Stimulated activated CD4-positive, alpha-beta T cell treated with anti-CD3 and anti-CD28 coated beads, TNF-alpha, amount 100 ng/mL, for 1 hour (primary cell): ENCODE data around the gene ZNF324B.
"Not testable (repeated sequence)": the region's sequence is repeated elsewhere in the genome, so short reads cannot be mapped to it uniquely, and the experiment has no call there.

Source experiments
- DNase-seq, 3 donors: peaks; one replicate each; pipeline ENCODE4 v3.0.0-alpha.2; 2020; ENCODE audit warnings: low read depth in 3 of 3, low spot score in 1 of 3

The ZNF324B gene

DNA sequence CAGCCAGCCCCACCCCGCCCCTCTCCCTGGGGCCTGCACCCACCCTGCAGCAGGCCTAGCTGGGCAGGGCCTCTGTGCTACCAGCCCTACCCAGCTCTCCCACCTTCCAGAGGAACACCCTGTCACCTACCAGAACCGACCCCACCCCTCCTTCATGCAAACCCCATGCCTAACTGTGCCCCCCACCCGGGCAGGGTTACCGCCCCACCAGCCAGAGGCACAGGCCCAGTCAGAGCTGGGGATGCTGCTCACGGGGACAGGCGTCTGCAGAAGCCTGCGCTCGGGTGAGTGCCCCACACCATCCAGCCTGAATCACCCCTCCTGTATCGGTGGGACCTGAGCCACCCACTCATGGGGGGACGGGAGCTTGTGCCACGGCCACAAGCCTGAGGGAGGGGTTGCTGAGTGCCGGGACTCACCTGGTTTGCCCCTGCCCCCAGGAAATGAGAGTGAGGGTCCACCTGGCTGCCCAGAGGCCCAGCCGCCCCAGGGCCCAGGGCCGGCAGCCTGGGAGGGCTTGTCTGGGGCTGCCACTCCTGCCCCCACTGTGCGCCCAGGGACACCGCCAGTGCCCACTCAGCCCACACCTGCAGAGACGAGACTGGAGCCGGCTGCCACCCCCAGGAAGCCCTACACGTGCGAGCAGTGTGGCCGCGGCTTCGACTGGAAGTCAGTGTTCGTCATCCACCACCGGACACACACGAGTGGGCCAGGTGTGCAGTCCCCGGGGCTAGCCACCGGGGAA lies 28.5 kb downstream of the ZNF324B start:
- no peak for DNase-seq

DNA sequence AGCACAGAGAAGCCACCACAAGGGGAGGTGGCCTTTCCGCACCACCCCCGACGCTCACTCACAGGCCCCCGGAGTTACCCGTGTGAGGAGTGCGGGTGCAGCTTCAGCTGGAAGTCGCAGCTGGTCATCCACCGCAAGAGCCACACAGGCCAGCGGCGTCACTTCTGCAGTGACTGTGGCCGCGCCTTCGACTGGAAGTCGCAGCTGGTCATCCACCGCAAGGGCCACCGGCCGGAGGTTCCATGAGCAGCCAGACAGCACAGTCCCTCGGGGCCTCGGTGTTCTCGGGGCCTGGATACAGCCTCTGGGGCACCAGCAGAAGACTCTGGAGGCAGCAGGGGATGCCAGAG lies 29.0 kb downstream of the ZNF324B start:
- no peak for DNase-seq

DNA sequence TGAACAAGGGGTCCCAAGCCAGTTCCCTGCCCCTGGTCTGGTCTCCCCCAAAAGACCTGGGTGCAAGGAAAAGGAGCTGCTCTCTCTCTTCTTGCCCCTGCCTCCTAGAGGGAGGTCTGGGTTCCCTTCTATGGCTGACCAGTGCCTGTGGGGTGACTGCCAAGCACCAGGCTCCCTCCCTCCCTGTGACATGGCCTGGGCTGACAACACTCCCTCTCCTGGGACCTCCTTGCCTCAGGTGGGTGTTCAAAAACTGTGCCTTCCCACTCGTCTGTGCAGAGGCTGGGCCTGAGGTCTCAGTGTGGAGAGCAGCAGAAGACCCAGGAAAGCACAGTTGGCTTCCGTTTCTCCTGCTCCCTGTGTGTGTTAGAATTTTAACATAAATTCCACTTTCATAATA lies 29.4 kb downstream of the ZNF324B start:
- no peak for DNase-seq

DNA sequence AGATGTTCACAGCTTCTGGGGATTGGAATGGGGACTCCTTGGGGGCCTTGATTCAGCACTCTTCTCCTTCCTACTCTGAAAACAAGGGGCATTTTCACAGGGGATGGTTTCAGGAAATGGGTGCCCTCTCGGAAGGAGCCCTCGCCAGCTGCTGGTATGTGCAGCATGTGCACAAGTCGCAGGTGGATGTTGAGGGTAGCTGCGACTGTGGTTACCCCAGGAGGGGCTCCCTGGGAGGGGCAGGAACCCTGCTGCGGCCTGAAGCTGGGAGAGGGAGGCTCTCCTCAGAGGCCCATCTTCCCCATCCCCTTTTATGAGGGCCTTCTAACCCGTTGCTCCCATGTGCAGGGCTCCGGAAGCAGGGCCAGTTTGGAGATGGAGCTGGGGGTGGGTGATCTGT lies 30.9 kb downstream of the ZNF324B start:
- DNase-seq: no peak

DNA sequence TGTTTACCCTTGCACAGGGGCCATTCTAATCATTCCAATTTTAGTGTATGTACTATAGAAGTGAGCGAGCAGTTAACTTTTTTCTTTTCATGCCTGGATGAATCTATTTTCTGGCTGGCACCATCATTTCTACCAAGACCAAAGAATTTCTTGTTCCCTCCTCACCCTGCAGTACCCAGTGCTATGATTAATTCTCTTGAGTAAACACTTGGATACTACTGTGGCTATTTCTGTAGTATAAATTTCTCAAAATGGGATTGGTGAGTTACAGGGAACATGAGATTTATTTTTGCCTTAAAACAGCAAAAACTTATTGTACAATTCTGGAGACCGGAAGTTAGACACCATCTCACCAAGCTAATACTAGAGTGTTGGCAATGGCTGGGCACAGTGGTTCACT lies 32.4 kb downstream of the ZNF324B start:
- DNase-seq: no peak

DNA sequence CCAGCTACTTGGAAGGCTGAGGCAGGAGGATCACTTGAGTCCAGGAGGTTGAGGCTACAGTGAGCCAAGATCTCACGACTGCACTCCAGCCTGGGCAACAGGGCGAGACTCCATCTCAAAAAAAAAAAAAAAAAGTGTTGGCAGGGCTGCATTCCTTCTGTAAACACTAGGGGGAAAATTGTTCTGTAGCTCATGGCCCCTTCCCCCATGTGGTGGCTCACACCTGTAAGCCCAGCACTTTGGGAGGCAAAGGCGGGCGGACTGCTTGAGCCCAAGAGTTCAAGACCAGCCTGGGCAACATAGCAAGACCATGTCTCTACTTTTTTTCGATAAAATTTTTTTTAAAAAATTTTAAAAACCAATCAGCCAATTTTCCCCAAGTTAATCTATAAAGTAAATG lies 32.9 kb downstream of the ZNF324B start:
- DNase-seq: not testable (repeated sequence)

DNA sequence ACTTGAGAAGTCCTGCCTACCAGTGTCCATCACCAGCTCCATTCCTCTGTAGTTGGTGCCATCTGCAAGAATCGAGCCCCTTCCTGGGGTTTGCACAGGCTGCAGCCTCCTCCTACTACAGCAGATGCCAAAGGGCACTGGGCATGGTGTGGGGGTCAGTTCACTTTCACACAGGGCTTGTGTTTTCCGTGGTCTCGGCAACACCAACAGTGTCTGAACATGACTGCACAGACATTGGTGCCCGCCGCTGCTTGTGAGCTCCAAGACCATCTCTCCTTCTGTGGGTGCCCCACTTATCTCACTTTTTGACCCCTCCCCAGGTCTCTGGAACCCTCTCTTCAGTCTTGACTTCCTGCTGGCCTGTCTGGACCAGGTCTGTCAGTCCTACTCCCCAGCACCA lies 40.0 kb downstream of the ZNF324B start:
- DNase-seq: no peak

DNA sequence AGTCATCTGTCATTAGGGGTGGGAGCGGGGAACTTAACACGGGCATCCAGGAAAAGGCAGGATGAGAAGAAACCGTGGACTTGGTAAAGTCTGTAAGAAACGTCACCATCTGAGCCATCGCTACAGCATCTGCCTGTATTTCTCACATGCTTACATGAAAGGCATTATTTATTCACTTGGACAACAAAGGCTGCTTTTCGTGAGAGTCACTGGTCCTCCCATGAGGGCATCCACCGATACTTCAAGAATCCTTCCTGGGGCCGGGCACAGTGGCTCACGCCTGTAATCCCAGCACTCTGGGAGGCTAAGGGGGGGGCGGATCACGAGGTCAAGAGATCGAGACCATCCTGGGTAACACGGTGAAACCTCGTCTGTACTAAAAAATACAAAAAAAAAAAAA lies 40.8 kb downstream of the ZNF324B start:
- no peak for DNase-seq

DNA sequence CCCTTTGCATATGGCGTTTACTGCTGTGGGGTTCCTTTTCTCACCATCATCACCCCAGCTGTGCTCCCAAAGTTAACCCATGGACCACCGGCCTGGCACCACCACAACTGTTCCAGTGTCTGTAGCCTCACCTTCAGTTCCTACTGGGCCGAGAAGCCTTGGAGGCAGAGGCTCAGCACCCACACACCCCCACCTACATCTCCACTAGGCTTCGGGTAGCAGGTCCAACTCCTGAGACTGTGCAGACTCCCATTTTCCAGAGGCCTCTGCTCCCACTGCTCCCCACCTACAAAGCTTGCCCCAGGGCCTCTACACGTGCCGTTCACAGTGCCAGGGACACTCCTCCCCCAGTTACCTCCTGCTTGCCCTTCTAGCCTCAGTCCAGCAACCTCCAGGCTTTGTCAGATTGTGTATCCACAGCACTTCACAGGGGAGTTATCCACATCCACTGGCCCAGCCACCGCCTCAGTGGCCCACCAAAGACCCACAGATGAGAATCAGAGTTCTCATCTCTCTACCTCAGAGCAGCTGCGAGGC lies 46.3 kb downstream of the ZNF324B start:
- DNase-seq: no peak

DNA sequence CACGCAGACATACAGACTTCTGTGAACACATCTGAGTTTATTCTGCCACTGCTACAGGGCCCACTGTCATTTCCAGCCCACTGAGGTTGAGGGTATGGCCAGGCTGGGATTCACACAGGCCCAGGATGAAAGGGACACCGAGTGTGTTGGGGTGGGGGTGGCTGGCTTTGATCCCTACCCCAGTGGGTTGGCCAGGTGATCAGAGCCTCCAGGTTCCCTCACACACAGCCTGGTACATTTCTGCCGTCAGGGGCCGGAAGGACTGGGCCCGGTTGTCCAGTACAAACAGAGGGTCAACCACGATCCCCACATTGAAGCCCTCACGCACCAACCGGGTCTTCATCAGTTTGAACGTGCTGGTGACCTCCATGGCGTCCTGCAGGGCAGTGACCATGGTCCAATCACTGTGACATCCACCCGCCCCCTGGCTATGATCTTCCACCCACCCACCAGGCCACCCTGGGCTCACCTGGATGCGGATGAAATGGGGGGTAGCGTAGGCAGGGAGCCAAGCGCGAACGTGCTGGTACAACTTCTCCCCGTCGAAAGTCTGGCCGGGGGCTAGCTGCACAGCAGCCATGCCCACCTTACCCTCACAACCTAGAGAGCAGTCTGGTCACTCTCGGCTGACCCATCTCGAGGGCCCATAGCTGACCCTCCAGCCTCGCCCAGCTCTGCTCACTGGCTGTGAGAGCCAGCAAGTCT lies 47.0 kb downstream of the ZNF324B start:
- no peak for DNase-seq

DNA sequence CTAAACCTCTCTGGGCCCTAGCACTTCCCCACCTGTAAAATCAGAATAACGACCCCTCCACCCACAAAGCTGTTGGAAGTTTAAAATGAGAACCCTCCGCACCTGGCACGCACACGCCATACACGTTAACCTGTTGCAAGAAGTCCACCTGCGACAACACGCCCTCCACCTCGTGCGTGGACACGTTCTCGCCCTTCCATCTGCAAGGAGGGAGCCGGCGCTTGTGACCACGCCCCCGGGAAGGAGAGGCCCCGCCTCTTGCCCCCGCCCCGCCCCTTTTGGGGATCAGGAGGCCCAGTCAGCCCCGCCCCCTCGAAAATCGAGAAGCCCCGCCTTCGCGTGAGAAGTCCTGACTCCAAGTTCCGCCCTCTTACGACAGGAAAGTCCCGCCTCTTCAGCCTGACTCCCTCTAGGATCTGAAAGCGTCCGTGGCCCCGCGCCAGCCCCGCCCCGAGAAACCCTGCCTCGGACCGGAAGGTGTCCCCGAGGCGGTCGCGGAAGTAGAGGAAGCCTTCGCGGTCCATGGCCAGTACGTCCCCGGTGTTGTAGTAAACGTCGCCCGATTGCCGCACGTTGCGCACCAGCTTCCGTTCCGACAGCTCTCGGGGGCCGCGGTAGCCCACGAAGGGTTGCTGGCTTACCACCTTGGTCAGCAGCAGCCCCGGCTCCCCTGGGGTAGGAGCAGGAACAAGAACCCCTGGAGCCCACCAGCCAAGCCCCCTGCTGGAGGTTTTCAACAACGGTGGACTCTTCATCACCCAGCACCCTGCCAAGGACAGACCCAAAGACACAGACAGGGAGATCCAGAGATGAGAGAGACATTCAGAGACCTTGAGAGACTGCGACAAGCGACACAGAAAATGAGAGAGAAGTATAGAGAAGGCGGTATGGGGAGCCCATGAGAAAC lies 47.9 kb downstream of the ZNF324B start:
- peak; percentile 84 to 97 (median 89) for DNase-seq

DNA sequence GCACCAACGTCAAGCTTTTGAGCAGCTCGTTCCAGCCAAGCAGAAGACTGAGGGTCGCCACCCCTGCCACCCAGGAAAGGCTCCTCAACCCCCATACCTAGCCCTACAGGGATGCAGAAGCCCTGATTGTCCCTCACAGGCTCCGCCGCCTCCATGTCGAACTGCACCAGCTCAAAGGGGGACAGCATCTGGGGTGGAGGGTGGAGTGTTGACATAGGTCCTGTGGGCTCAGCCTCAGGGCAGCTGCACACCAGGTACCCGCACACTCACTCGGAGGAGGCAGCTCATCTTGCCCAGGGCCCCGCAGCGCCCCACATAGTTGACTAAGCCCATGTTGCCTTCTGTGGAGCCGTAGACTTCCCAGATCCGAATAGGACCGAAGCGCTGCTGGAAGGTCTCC lies 48.8 kb downstream of the ZNF324B start:
- DNase-seq: no peak
